Nephron (organoid): ENCODE results near the gene PRRC2B.

Source experiments
- H3K27ac Mint-ChIP-seq, 3 experiments: 2 replicates each; pipeline ENCODE4 v1.8.0; 2020; ENCODE audit warnings: mixed read lengths in 3 of 3, mild to moderate bottlenecking in 2 of 3, moderate library complexity in 1 of 3
- H3K27me3 Mint-ChIP-seq: 2 replicates; pipeline ENCODE4 v1.8.0; 2021; ENCODE audit warnings: low read depth, mild to moderate bottlenecking, moderate library complexity, mixed read lengths
- H3K36me3 Mint-ChIP-seq: 2 replicates; pipeline ENCODE4 v1.8.0; 2020; ENCODE audit warnings: low read depth, mixed read lengths
- H3K4me1 Mint-ChIP-seq: 2 replicates; pipeline ENCODE4 v1.8.0; 2020; ENCODE audit warnings: mixed read lengths
- H3K4me3 Mint-ChIP-seq, 3 experiments: 2 replicates each; pipeline ENCODE4 v1.8.0; 2020; ENCODE audit warnings: mild to moderate bottlenecking in 3 of 3, mixed read lengths in 3 of 3, moderate library complexity in 2 of 3
- H3K9me3 Mint-ChIP-seq: 2 replicates; pipeline ENCODE4 v1.8.0; 2020; ENCODE audit warnings: mixed read lengths
- TF ChIP-seq, protein P1 (sequence below), 3 experiments: fragments of 200-600 bp; sonication (generic); IDR thresholded peaks; one replicate each; pipeline ENCODE4 v1.5.0; 2021; ENCODE audit warnings: antibody characterized with exemption in 3 of 3; ENCODE audit not compliant: unreplicated experiment in 3 of 3

Gene PRRC2B

DNA sequence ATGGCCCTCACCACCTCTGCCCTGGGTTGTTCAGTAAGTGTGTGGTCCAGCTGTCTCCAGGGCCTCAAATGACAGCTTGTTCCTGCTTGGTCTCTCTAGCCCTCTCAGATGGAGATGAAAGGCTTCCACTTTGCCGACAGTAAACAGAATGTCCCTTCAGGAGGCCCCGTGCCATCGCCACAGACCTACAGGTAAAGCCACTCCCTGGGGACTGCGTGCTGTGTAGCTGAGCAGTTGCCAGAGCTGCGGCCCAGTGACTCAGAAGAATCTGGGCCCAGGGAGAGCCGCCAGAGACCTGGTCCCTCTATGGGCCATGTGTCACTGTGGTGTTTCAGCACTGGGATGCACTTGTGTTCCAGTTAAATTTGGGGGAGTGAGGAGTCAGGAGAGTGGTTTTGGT lies 98.2 kb downstream of the PRRC2B start:
- TF ChIP-seq, protein P1, sequence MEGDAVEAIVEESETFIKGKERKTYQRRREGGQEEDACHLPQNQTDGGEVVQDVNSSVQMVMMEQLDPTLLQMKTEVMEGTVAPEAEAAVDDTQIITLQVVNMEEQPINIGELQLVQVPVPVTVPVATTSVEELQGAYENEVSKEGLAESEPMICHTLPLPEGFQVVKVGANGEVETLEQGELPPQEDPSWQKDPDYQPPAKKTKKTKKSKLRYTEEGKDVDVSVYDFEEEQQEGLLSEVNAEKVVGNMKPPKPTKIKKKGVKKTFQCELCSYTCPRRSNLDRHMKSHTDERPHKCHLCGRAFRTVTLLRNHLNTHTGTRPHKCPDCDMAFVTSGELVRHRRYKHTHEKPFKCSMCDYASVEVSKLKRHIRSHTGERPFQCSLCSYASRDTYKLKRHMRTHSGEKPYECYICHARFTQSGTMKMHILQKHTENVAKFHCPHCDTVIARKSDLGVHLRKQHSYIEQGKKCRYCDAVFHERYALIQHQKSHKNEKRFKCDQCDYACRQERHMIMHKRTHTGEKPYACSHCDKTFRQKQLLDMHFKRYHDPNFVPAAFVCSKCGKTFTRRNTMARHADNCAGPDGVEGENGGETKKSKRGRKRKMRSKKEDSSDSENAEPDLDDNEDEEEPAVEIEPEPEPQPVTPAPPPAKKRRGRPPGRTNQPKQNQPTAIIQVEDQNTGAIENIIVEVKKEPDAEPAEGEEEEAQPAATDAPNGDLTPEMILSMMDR (IDR thresholded peaks at IDR 0.05; ENCODE audit: unreplicated experiment in 3 of 3): no peak
- Mint-ChIP-seq H3K27me3 (no peaks in the 10 kb centered on the region), H3K36me3 (peaks cover 93% of the 10 kb centered on the region), H3K4me3 (no peak overlapping the region), H3K27ac (no peak overlapping the region), H3K9me3 (no peaks in the 10 kb centered on the region), H3K4me1 (no peaks in the 10 kb centered on the region)

DNA sequence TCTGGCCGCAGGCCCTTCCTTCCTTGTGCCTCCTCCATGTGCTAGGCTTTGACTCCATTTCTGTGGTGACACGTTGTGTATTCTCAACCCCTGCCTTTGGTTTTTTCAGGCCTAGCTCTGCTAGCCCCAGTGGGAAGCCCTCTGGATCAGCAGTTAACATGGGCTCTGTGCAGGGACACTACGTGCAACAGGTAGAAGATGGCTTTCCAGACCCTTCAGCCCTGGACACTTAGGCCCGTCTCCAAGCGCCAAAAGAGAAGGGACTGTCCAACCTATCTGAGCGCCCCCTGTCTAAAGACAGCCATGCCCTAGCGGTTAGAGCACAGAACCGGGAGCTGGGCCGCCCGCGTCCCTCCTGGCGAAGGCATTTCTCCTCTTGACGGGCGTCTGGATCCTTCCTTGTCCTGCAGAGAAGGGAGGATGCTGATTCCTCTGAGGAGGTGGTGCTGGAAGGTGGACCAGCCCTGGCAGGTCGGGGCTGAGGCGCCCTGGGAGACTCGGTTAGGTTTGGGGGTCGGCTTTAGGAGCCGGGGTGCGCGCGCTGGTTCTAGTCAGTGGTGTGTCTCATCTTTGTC lies 100.5 kb downstream of the PRRC2B start:
- TF ChIP-seq, protein P1 (IDR thresholded peaks at IDR 0.05; ENCODE audit: unreplicated experiment in 3 of 3): no peak
- Mint-ChIP-seq H3K4me1 (no peaks in the 10 kb centered on the region), H3K27me3 (no peaks in the 10 kb centered on the region), H3K36me3 (peaks cover 90% of the 10 kb centered on the region), H3K4me3 (no peak overlapping the region), H3K9me3 (no peaks in the 10 kb centered on the region), H3K27ac (no peak overlapping the region)

DNA sequence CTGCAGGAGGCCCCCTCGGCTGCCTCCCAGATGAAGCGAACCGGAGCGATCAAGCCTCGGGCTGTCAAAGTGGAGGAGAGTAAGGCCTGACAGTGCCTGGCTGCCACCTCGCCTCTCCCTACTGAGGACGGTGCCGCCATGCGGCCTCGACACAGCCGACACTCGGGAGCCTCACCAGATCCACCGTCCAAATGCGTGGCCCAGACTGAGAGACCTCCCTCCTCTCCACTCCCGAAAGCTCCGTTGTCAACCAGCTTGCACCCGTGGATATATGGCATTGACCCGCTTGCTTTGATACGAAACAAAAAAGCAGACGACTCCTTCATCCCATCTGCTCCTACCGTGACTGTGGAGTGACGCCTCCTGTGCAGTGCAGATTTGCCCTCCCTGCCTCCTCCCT lies 101.9 kb downstream of the PRRC2B start:
- H3K9me3 Mint-ChIP-seq: no peaks in the 10 kb centered on the region

DNA sequence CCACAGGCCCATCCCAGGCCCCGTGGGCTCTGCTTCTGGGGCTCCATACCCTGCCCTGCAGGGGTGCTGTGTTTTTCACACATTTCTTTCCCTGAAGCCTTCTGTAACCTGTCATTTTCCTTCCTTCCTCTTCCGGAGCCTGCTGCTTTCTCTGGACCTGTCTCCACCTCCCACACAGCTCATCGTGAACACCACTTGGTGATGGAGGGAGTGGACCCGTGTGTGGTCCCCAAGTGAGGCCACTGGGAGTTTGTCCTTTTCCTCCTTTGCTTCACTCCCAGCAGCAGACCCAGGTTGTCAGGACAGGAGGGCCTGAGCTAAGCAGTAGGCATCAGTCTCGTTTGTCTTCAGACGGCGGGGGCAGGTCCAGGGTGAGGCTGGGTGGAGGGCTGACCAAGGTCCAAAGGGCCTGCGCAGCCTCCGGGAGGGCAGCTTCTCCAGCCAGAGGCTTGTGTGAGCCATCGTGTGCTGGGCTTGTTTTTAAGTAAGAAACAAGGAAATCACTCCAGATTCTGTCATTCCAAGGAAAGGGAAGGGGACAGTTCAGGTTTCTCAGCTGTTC lies 103.0 kb downstream of the PRRC2B start:
- Mint-ChIP-seq H3K27ac (peak overlapping the region in 1 of 3 experiments; percentile 50), H3K27me3 (no peaks in the 10 kb centered on the region), H3K9me3 (no peaks in the 10 kb centered on the region), H3K4me1 (no peaks in the 10 kb centered on the region), H3K36me3 (peaks cover 75% of the 10 kb centered on the region), H3K4me3 (no peak overlapping the region)
- TF ChIP-seq, protein P1 (IDR thresholded peaks at IDR 0.05; ENCODE audit: unreplicated experiment in 3 of 3): no peak

More for the DNA sequence above, 101.9 kb downstream of the PRRC2B start:
- Mint-ChIP-seq H3K27ac (no peak overlapping the region), H3K4me3 (no peak overlapping the region), H3K4me1 (no peaks in the 10 kb centered on the region), H3K27me3 (no peaks in the 10 kb centered on the region), H3K36me3 (peaks cover 80% of the 10 kb centered on the region)
- TF ChIP-seq, protein P1 (IDR thresholded peaks at IDR 0.05; ENCODE audit: unreplicated experiment in 3 of 3): no peak

DNA sequence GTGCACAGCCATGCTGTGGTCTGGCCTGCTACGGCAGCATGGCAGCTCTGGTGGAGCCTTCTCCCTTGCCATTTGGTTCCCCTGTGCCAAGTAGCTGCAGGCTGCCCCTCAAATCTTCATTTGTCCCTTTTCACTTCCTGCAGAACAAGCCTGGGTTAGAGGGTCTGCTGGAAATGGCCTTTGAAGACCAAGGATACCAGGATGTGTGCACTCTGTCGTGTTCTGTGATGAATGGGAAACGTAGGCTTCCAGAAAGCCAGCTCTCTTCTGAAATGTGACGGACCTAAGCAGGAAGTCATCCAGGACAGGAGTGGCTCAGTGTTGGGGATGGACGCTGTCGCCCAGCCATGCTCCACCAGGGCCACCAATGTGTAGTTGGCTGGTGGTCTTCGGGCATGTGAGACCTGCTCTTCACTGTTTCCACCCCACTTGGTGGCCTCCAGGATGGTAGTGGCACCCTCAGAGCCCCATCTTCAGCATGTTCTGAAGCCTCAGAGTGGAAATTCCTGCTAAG lies 105.4 kb downstream of the PRRC2B start:
- TF ChIP-seq, protein P1 (IDR thresholded peaks at IDR 0.05; ENCODE audit: unreplicated experiment in 3 of 3): no peak

DNA sequence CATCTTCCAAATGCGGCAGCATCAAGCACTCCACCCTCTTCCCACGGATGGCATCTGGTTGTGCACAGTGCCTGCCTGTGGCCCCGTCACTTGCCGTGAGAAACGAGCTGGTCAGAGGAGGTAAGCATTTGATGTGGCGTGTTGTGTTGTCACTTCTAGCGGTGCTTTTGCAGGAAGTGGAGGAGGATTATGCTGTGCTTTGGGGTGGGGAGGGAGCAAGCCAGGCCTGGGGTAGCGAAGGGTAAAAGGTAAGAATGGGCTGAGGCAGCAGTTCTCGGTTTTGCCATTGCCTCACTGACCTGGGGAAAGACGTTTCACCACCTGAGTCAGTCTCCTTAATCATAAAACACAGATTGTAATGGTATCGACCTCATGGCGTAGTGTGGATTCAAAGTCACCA lies 106.5 kb downstream of the PRRC2B start:
- H3K27me3 Mint-ChIP-seq: no peaks in the 10 kb centered on the region
- peak overlapping the region; percentile 61 to 81 (median 72) for H3K4me3 Mint-ChIP-seq
- no peaks in the 10 kb centered on the region for H3K9me3 Mint-ChIP-seq
- H3K4me1 Mint-ChIP-seq: peaks cover 13% of the 10 kb centered on the region
- TF ChIP-seq, protein P1 (IDR thresholded peaks at IDR 0.05; ENCODE audit: unreplicated experiment in 3 of 3): no peak
- peak overlapping the region in 1 of 3 experiments; percentile 17 for H3K27ac Mint-ChIP-seq
- peaks cover 48% of the 10 kb centered on the region for H3K36me3 Mint-ChIP-seq

More for the DNA sequence above, 105.4 kb downstream of the PRRC2B start:
- H3K27ac Mint-ChIP-seq: no peak overlapping the region
- peak overlapping the region; percentile 27 to 58 (median 57) for H3K4me3 Mint-ChIP-seq
- H3K9me3 Mint-ChIP-seq: no peaks in the 10 kb centered on the region
- peaks cover 52% of the 10 kb centered on the region for H3K36me3 Mint-ChIP-seq
- no peaks in the 10 kb centered on the region for H3K27me3 Mint-ChIP-seq
- peaks cover 10% of the 10 kb centered on the region for H3K4me1 Mint-ChIP-seq
